Ascending aorta (tissue), 2 donors: ENCODE results near the gene PTPRK. TPM values are rescaled to one million over a fixed set of nuclear protein-coding genes. Genes with fewer than 3 reads are reported as not detected.

ENCODE experiments used
- DNase-seq, 2 donors: peaks; one replicate each; pipeline ENCODE4 v3.0.0-alpha.2; 2019; ENCODE audit warnings: low spot score in 2 of 2
- H3K27ac ChIP-seq, 2 donors: fragments of 200-600 bp; sonication (generic); one replicate each; pipeline ENCODE4 v1.5.1; 2016 to 2017; ENCODE audit warnings: mild to moderate bottlenecking in 1 of 2
- H3K27me3 ChIP-seq: fragments of 200-600 bp; sonication (generic); one replicate; pipeline ENCODE4 v1.5.1; 2017
- H3K36me3 ChIP-seq, 2 donors: fragments of 200-600 bp; sonication (generic); one replicate each; pipeline ENCODE4 v1.5.1; 2016
- H3K4me1 ChIP-seq, 2 donors: fragments of 200-600 bp; sonication (generic); one replicate each; pipeline ENCODE4 v1.5.1; 2016 to 2017; ENCODE audit warnings: mild to moderate bottlenecking in 1 of 2
- H3K4me3 ChIP-seq, 2 donors: fragments of 200-600 bp; sonication (generic); one replicate each; pipeline ENCODE4 v1.5.1; 2016 to 2017; ENCODE audit warnings: mild to moderate bottlenecking in 1 of 2
- H3K9me3 ChIP-seq, 2 donors: fragments of 200-600 bp; sonication (generic); one replicate each; pipeline ENCODE4 v1.5.1; 2016
- intact Hi-C: fragments of 100-400 bp; cut with DNase I; formaldehyde crosslinking; loops from one replicate; pipeline ENCODE4 v1.15.1; 2023
- total RNA-seq: library from RNA; depleted of rRNA; stranded (reverse); fragments of >200 nt; gene quantifications from one replicate; pipeline ENCODE4 v1.1.0, GENCODE V29; 2016
- TF ChIP-seq, protein P1 (sequence below), 3 experiments: fragments of 200-600 bp in 2 of 3; fragments of 450-650 bp in 1 of 3; sonication (generic) in 2 of 3; IDR thresholded peaks; one replicate each; pipeline ENCODE4 v1.5.1; 2016 to 2019; ENCODE audit warnings: antibody characterized with exemption in 3 of 3, mild to moderate bottlenecking in 1 of 3, moderate library complexity in 1 of 3

The PTPRK gene
- total RNA-seq, 1 donor from 2014 or later, result 73.1 TPM

DNA sequence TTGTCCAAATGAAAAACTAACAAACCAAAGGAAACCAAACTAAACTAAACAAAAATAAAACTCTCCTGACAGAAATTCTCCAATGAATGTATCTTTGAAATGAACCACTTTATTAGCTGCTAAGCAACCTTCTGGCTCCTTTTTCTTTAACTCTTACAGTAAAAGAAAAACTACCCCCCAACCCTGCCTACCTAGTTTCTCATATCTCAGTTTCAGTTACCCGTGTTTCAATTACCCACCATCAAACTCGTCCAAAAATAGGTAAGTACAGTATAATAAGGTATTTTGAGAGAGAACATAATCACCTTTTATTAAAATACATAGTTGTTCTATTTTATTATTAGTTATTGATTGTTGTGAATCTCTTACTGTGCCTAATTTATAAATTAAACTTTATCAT, 442.1 kb downstream of the PTPRK start:
- Histone ChIP-seq H3K4me1 (no peaks in the 10 kb centered on the region), H3K4me3 (no peak overlapping the region), H3K27me3 (no peaks in the 10 kb centered on the region), H3K27ac (no peak overlapping the region), H3K36me3 (no peaks in the 10 kb centered on the region), H3K9me3 (no peaks in the 10 kb centered on the region)
- DNase-seq, result no peak
- TF ChIP-seq, protein P1, sequence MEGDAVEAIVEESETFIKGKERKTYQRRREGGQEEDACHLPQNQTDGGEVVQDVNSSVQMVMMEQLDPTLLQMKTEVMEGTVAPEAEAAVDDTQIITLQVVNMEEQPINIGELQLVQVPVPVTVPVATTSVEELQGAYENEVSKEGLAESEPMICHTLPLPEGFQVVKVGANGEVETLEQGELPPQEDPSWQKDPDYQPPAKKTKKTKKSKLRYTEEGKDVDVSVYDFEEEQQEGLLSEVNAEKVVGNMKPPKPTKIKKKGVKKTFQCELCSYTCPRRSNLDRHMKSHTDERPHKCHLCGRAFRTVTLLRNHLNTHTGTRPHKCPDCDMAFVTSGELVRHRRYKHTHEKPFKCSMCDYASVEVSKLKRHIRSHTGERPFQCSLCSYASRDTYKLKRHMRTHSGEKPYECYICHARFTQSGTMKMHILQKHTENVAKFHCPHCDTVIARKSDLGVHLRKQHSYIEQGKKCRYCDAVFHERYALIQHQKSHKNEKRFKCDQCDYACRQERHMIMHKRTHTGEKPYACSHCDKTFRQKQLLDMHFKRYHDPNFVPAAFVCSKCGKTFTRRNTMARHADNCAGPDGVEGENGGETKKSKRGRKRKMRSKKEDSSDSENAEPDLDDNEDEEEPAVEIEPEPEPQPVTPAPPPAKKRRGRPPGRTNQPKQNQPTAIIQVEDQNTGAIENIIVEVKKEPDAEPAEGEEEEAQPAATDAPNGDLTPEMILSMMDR (IDR thresholded peaks at IDR 0.05), result no peak
- intact Hi-C loops, result no loop called here

DNA sequence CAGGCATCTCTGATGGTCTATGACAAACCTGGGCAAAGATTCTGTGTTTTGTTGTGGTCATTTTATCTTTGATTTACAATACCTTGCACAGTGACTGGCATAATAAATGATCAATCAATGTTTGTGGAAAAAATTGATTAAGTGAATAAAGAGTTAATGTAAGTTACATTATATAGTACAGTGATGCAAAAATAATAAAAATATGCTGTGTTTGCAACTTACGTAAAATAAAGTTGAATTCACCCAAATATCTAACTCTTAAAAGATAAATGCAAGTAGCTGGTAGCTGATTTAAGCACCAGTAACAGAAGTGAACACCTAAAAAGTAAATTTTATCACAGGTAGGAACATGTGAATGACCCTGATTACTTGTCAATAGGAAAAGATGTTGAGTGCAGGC, 443.6 kb downstream of the PTPRK start:
- H3K4me3 ChIP-seq, result no peak overlapping the region
- intact Hi-C loops, result no loop called here
- no peaks in the 10 kb centered on the region for H3K27me3 ChIP-seq

DNA sequence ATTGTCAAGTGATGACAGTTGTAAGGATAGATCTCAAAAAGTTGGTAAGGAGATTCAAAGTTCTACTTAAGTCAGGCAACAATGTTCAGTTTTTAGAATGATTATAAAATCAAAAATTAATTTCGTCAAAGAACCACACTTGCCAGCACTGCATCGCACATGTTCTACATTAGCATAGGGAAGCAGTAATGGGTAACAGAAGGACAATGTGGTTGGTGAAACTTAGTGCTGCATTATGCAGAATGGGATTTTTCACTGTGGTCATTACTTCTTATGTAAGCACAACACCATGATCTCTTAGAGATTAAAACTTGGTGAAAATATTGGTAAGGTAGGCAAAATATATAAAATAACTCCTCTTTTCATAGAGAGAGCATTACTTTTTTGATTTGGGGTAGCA, 445.8 kb downstream of the PTPRK start:
- H3K27ac ChIP-seq, result no peak overlapping the region
- no peaks in the 10 kb centered on the region for H3K36me3 ChIP-seq
- no peak for DNase-seq
- intact Hi-C loops, result no loop called here
- no peak overlapping the region for H3K4me3 ChIP-seq
- TF ChIP-seq, protein P1 (IDR thresholded peaks at IDR 0.05), result no peak
- no peaks in the 10 kb centered on the region for H3K9me3 ChIP-seq
- no peaks in the 10 kb centered on the region for H3K27me3 ChIP-seq
- no peaks in the 10 kb centered on the region for H3K4me1 ChIP-seq

More for the DNA sequence above, 443.6 kb downstream of the PTPRK start:
- no peak for DNase-seq
- no peaks in the 10 kb centered on the region for H3K9me3 ChIP-seq
- no peak overlapping the region for H3K27ac ChIP-seq
- TF ChIP-seq, protein P1 (IDR thresholded peaks at IDR 0.05), result no peak
- H3K4me1 ChIP-seq, result no peaks in the 10 kb centered on the region
- H3K36me3 ChIP-seq, result no peaks in the 10 kb centered on the region

DNA sequence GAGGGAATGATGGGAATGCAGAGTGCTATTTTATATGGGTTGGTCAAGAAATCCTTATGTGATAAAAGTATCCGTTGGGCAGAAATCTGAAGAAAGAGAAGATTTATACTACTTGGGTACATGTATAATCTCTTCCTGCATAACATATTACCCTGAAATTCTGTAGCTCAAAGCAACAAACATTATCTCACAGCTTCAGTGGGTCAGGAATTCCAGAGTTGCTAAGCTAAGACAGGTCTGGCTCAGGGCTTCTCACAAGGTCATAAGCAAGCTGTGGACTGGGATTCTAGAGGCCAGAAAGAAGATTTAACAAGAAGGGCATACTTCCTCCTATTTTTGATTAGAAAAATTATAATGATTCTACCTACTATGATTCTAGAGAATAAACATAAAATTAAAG, 447.0 kb downstream of the PTPRK start:
- H3K27ac ChIP-seq, result no peak overlapping the region
- TF ChIP-seq, protein P1 (IDR thresholded peaks at IDR 0.05), result no peak
- intact Hi-C loops, result no loop called here

DNA sequence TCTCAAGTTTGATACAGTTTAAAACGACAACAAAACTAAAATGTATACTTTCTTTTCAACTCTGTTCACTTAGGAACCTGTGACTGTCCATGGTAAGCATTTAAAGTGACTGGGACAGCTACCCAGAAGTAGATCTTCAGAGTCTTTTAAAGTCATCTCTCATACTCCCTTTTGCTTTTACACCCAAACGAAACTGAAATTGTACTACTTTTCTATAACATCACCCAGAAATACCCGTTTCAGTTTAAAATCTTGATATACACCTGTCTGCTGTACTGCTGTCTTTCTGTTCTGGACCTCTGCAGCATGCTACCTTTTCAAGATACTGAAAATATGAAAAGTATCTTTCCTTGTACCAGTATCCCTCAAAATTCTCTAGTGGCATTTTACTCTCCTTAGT, 449.2 kb downstream of the PTPRK start:
- Histone ChIP-seq H3K27me3 (no peaks in the 10 kb centered on the region), H3K4me1 (no peaks in the 10 kb centered on the region), H3K4me3 (no peak overlapping the region), H3K9me3 (no peaks in the 10 kb centered on the region), H3K27ac (no peak overlapping the region), H3K36me3 (peaks cover 3 to 4% of the 10 kb centered on the region in 2 donors)
- intact Hi-C loops, result no loop called here
- DNase-seq, result no peak
- TF ChIP-seq, protein P1 (IDR thresholded peaks at IDR 0.05), result no peak

More for the DNA sequence above, 447.0 kb downstream of the PTPRK start:
- no peak for DNase-seq
- Histone ChIP-seq H3K36me3 (no peaks in the 10 kb centered on the region), H3K27me3 (no peaks in the 10 kb centered on the region), H3K4me1 (no peaks in the 10 kb centered on the region), H3K9me3 (no peaks in the 10 kb centered on the region), H3K4me3 (no peak overlapping the region)

DNA sequence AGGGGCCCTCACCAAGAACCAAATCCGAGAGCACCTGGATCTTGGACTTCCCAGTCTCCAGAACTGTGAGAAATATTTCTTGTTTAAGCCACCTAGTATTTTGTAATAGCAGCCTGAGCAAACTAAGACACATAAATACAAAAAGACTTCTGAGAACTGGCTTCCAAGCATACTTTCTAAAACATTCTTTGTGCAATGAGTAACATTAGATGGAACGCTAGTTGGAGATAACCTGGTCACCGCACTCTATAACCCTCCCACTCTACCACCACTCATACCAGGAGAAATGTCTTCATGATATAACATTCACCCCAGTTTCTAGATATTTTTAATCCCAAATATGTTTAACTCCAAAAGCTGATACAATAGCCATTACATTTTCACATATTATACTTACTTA, 450.0 kb downstream of the PTPRK start:
- peaks cover 3 to 4% of the 10 kb centered on the region in 2 donors for H3K36me3 ChIP-seq
- no peaks in the 10 kb centered on the region for H3K27me3 ChIP-seq
- H3K9me3 ChIP-seq, result no peaks in the 10 kb centered on the region
- DNase-seq, result no peak
- TF ChIP-seq, protein P1 (IDR thresholded peaks at IDR 0.05), result no peak
- H3K27ac ChIP-seq, result no peak overlapping the region
- no peaks in the 10 kb centered on the region for H3K4me1 ChIP-seq
- intact Hi-C loops, result no loop called here
- no peak overlapping the region for H3K4me3 ChIP-seq
